K562 (cell line): ENCODE measurements around the gene MBLAC2. TPM values are rescaled to one million over a fixed set of nuclear protein-coding genes. Genes with fewer than 3 reads are reported as not detected.

Experiments
- FOXK1 ChIP-seq: sonication (generic); formaldehyde crosslinking; IDR thresholded peaks from 2 replicates; pipeline ENCODE4 v1.8.0; 2022; ENCODE audit warnings: missing genetic modification reagents, mild to moderate bottlenecking, borderline replicate concordance
- HNRNPL ChIP-seq: fragments of 200-400 bp; formaldehyde crosslinking; IDR thresholded peaks from 2 replicates; pipeline ENCODE4 v1.6.1; 2017; ENCODE audit warnings: low read depth, mild to moderate bottlenecking, low read length
- IRF9 ChIP-seq: fragments of 450-650 bp; IDR thresholded peaks from 2 replicates; pipeline ENCODE4 v1.6.1; 2016; ENCODE audit warnings: missing biosample characterization, missing genetic modification characterization
- MTF1 ChIP-seq: fragments of 250-450 bp; sonication (Bioruptor Pico); IDR thresholded peaks from 2 replicates; pipeline ENCODE4 v1.9.0; 2021; ENCODE audit warnings: moderate library complexity, mild to moderate bottlenecking, inconsistent platforms, borderline replicate concordance
- NCOA6 ChIP-seq: fragments of 450-650 bp; IDR thresholded peaks from 2 replicates; pipeline ENCODE4 v1.6.1; 2017; ENCODE audit warnings: mild to moderate bottlenecking
- POLR2H ChIP-seq: IDR thresholded peaks from 2 replicates; pipeline ENCODE4 v1.6.1; 2016; ENCODE audit warnings: missing genetic modification characterization, low read depth, mild to moderate bottlenecking, control low read depth, missing compliant biosample characterization, moderate library complexity
- PTTG1 ChIP-seq: fragments of 450-650 bp; IDR thresholded peaks from 2 replicates; pipeline ENCODE4 v1.6.1; 2016; ENCODE audit warnings: low read depth, mild to moderate bottlenecking, missing genetic modification characterization, missing compliant biosample characterization
- RAD51 ChIP-seq: fragments of 450-650 bp; IDR thresholded peaks from 2 replicates; pipeline ENCODE4 v1.7.1; 2016; ENCODE audit warnings: low read depth, mild to moderate bottlenecking, borderline replicate concordance
- SNAPC5 ChIP-seq: fragments of 250-450 bp; sonication (Bioruptor Pico); IDR thresholded peaks from 2 replicates; pipeline ENCODE4 v1.8.0; 2021; ENCODE audit warnings: moderate library complexity, mild to moderate bottlenecking, inconsistent platforms
- STAT5B ChIP-seq: fragments of 250-450 bp; sonication (Bioruptor Pico); IDR thresholded peaks from 2 replicates; pipeline ENCODE4 v1.8.0; 2021; ENCODE audit warnings: mild to moderate bottlenecking, inconsistent platforms
- TARDBP ChIP-seq: fragments of 450-650 bp; IDR thresholded peaks from 2 replicates; pipeline ENCODE4 v1.6.1; 2016
- TFAP4 ChIP-seq: sonication (generic); formaldehyde crosslinking; IDR thresholded peaks from 2 replicates; pipeline ENCODE4 v1.8.0; 2022; ENCODE audit warnings: missing genetic modification reagents, mild to moderate bottlenecking, moderate library complexity, borderline replicate concordance
- THAP12 ChIP-seq: fragments of 250-450 bp; sonication (Bioruptor Pico); IDR thresholded peaks from 2 replicates; pipeline ENCODE4 v1.9.0; 2021; ENCODE audit warnings: mild to moderate bottlenecking, inconsistent platforms
- TOE1 ChIP-seq, 2 experiments: fragments of 450-650 bp in 1 of 2; sonication (generic) in 1 of 2; formaldehyde crosslinking in 1 of 2; IDR thresholded peaks; 2 replicates each; pipeline versions ENCODE4 v1.7.1 to v1.8.0; 2016 to 2022; ENCODE audit warnings: borderline replicate concordance in 2 of 2, mild to moderate bottlenecking in 2 of 2, antibody characterized with exemption in 1 of 2, inconsistent platforms in 1 of 2, low read depth in 1 of 2, missing genetic modification reagents in 1 of 2, moderate library complexity in 1 of 2
- TSHZ1 ChIP-seq: fragments of 250-450 bp; sonication (Bioruptor Pico); IDR thresholded peaks from 2 replicates; pipeline ENCODE4 v1.4.0; 2020; ENCODE audit warnings: mild to moderate bottlenecking, moderate library complexity
- ZNF174 ChIP-seq: fragments of 250-450 bp; sonication (Bioruptor Pico); IDR thresholded peaks from 2 replicates; pipeline ENCODE4 v1.4.0; 2020; ENCODE audit warnings: mild to moderate bottlenecking
- polyA plus RNA-seq, 8 experiments: library from polyadenylated mRNA; depleted of rRNA in 4 of 8; stranded (reverse) in 5 of 8; unstranded in 3 of 8; fragments of >200 nt; fragmentation: Nextera tagmentation in 2 of 8; fragmentation: Illumina TruSeq in 1 of 8; extraction: Ambion mirVana in 2 of 8; extraction: Trizol in 1 of 8; gene quantifications; 2 replicates each; pipeline versions ENCODE4 v1.2.1 to v1.2.3, GENCODE V29; 2011 to 2014; ENCODE audit warnings: inconsistent platforms in 1 of 8, missing spikeins in 1 of 8
- total RNA-seq, 7 experiments: library from RNA; depleted of rRNA in 6 of 7; stranded (reverse); fragments of >200 nt in 6 of 7; fragmentation: Illumina TruSeq in 2 of 7; extraction: Trizol in 2 of 7; gene quantifications; 2 replicates each; pipeline versions ENCODE4 v1.2.1 to v1.2.3, GENCODE V29; 2011 to 2021; ENCODE audit warnings: low replicate concordance in 1 of 7

The MBLAC2 gene
- total and polyA plus RNA-seq, 9 of the 15 experiments (the other 6 are each of a cell fraction or from before 2014, with no cell fraction given), result 2.4 to 13.1 (median 10.3) TPM

GRCh38 chr5:90473396-90474234 lies 956 bp downstream of the MBLAC2 start (continued):
- TF ChIP-seq FOXK1 (peak; percentile 97; the same call in 1 of the 2 replicates), TFAP4 (CRISPR knock-in tag) (no peak), IRF9 (tag) (no peak), PTTG1 (tag) (no peak), TOE1 (IDR thresholded peaks at IDR 0.05; ENCODE audit: borderline replicate concordance) (no peak), TOE1 (CRISPR knock-in tag; IDR thresholded peaks at IDR 0.05; ENCODE audit: borderline replicate concordance, low read depth) (peak; percentile 79), TSHZ1 (no peak), TARDBP (no peak), MTF1 (no peak), HNRNPL (0 out of 2 replicates have a peak, but pooled peaks have one; percentile 12), POLR2H (tag) (no peak), SNAPC5 (no peak), ZNF174 (CRISPR knock-in tag) (no peak), STAT5B (CRISPR knock-in tag) (no peak), THAP12 (CRISPR knock-in tag) (no peak), RAD51 (no peak), NCOA6 (no peak)
